Measurements from ENCODE around the gene HAL.

The HAL gene

GRCh38 chr12:95942524-95943329 is 53.4 kb downstream of the HAL start, which contains the start of gene CCDC38:
TSS of gene CCDC38 (minus strand) at chr12:95942614. CDS start at chr12:95936509, 6,105 bp downstream.
- peak; percentile 13 for DNase-seq (ENCODE audit: low read depth)
- peak within 1 kb of the TSS; percentile 86 for H3K4me3 ChIP-seq (ENCODE audit: low read length)
- no peak for TF ChIP-seq CTCF (conservative IDR thresholded peaks at IDR 0.05; ENCODE audit: low read depth, low read length)

- peak overlapping the region; percentile 86 for H3K4me3 ChIP-seq (ENCODE audit: low read length)
- DNase-seq (ENCODE audit: low read depth) = no peak
- TF ChIP-seq CTCF (conservative IDR thresholded peaks at IDR 0.05; ENCODE audit: low read depth, low read length) = no peak
Measured at GRCh38 chr12:95942101-95942523, 54.0 kb downstream of the HAL start.

GRCh38 chr12:95940514-95940913 is 55.6 kb downstream of the HAL start:
- H3K4me3 ChIP-seq (ENCODE audit: low read length) = no peak overlapping the region
- no peak for TF ChIP-seq CTCF (conservative IDR thresholded peaks at IDR 0.05; ENCODE audit: low read depth, low read length)
- DNase-seq (ENCODE audit: low read depth) = no peak
